Parathyroid adenoma (tissue), 2 donors: ENCODE data around the gene TENT4B.

Source experiments
- H2AFZ ChIP-seq: fragments of 300-600 bp; sonication (generic); one replicate; pipeline ENCODE4 v1.7.0; 2017; ENCODE audit warnings: antibody characterized with exemption, mild to moderate bottlenecking
- H3K27ac ChIP-seq: fragments of 300-600 bp; sonication (generic); one replicate; pipeline ENCODE4 v1.7.0; 2017
- H3K27me3 ChIP-seq: fragments of 300-600 bp; sonication (generic); one replicate; pipeline ENCODE4 v1.7.0; 2017; ENCODE audit warnings: low read length; ENCODE audit not compliant: control insufficient read depth, insufficient read depth
- H3K36me3 ChIP-seq: fragments of 300-600 bp; sonication (generic); one replicate; pipeline ENCODE4 v1.7.0; 2017; ENCODE audit warnings: low read length; ENCODE audit not compliant: control insufficient read depth, insufficient read depth
- H3K4me1 ChIP-seq: fragments of 300-600 bp; sonication (generic); one replicate; pipeline ENCODE4 v1.7.0; 2017; ENCODE audit warnings: control low read depth
- H3K4me2 ChIP-seq: fragments of 300-600 bp; sonication (generic); one replicate; pipeline ENCODE4 v1.7.0; 2017; ENCODE audit warnings: low read length
- H3K4me3 ChIP-seq: fragments of 300-600 bp; sonication (generic); one replicate; pipeline ENCODE4 v1.7.0; 2017; ENCODE audit warnings: low read depth, low read length
- H3K79me2 ChIP-seq: fragments of 300-600 bp; sonication (generic); one replicate; pipeline ENCODE4 v1.7.0; 2017; ENCODE audit warnings: control low read depth
- H3K9ac ChIP-seq: fragments of 300-600 bp; sonication (generic); one replicate; pipeline ENCODE4 v1.7.0; 2017; ENCODE audit warnings: mild to moderate bottlenecking
- H3K9me3 ChIP-seq: fragments of 300-600 bp; sonication (generic); one replicate; pipeline ENCODE4 v1.7.0; 2017; ENCODE audit warnings: low read length; ENCODE audit not compliant: control insufficient read depth
- CTCF ChIP-seq: fragments of 300-600 bp; sonication (generic); IDR thresholded peaks from one replicate; pipeline ENCODE4 v1.7.0; 2017; ENCODE audit warnings: antibody characterized with exemption, mild to moderate bottlenecking
- donor health status: primary hyperparathyroidism.

The TENT4B gene

GRCh38 chr16:50265716-50266336 lies 112.7 kb downstream of the TENT4B start:
- Histone ChIP-seq H3K79me2 (no peaks in the 10 kb centered on the region), H3K4me3 (no peak overlapping the region), H3K27ac (no peak overlapping the region), H3K9me3 (no peaks in the 10 kb centered on the region), H3K27me3 (no peaks in the 10 kb centered on the region), H3K4me2 (no peak overlapping the region), H3K4me1 (no peaks in the 10 kb centered on the region), H3K36me3 (no peaks in the 10 kb centered on the region), H3K9ac (no peak overlapping the region), H2AFZ (no peak overlapping the region)
- TF ChIP-seq CTCF: no peak

DNA sequence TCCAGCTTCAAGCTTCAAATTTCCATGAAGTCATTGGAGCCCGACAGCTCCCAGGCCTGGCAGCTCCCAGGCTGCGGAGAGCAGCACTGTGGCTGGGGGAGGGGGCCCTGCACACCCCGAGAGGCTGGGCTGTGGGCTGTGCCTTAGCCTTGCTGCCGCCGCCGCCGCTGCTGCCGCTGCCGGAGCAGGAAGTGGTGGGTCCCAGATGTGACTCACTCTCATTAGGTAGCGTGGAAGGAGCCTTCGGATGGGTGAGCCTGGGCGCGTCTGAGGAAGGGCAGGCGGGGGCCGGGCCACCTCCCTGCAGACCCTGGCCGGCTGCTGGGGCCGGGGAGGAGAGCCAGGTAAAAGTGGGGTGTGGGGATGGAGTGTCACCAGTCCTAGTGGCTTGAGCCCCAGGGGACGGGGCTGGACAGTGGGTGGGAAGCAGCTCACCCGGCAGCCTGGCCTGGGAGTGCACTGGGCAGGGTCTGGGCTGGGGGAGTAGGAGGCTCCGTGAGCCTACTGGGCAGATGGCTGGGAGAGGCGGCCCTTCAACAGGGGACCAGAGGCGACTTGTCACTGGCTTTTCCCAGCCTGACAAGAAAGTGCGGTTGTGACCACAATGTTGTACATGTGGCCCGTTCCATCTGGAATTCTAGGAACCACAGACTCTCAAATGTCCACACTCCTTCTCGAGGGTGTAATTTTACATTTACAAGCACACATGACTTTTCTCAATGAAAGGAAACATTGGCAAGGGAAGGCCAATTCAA lies 113.4 kb downstream of the TENT4B start, which contains the start of gene ADCY7:
TSS of gene ADCY7 (plus strand) at position 215 of the 755 bp plus-strand sequence. CDS start 21,629 bp downstream, outside the sequence.
- Histone ChIP-seq H3K4me3 (no peak within 1 kb of the TSS), H3K27ac (no peak within 1 kb of the TSS), H3K9ac (no peak within 1 kb of the TSS), H2AFZ (no peak within 1 kb of the TSS), H3K27me3 (no peaks in the 10 kb centered on the region), H3K9me3 (no peaks in the 10 kb centered on the region), H3K79me2 (no peaks in the 10 kb centered on the region), H3K4me2 (no peak within 1 kb of the TSS), H3K4me1 (no peaks in the 10 kb centered on the region), H3K36me3 (no peaks in the 10 kb centered on the region)
- no peak for TF ChIP-seq CTCF

GRCh38 chr16:50267151-50267631 lies 114.1 kb downstream of the TENT4B start:
- H3K36me3 ChIP-seq: no peaks in the 10 kb centered on the region
- H3K9ac ChIP-seq: no peak overlapping the region
- no peak overlapping the region for H3K4me3 ChIP-seq
- H3K9me3 ChIP-seq: no peaks in the 10 kb centered on the region
- no peak overlapping the region for H3K4me2 ChIP-seq
- H3K27me3 ChIP-seq: no peaks in the 10 kb centered on the region
- no peak for TF ChIP-seq CTCF
- no peak overlapping the region for H2AFZ ChIP-seq
- H3K4me1 ChIP-seq: no peaks in the 10 kb centered on the region
- no peak overlapping the region for H3K27ac ChIP-seq
- H3K79me2 ChIP-seq: no peaks in the 10 kb centered on the region

- TF ChIP-seq CTCF: no peak
- no peak overlapping the region for H3K4me2 ChIP-seq
Measured at GRCh38 chr16:50267651-50268050, 114.5 kb downstream of the TENT4B start.

More at GRCh38 chr16:50267651-50268050, 114.5 kb downstream of the TENT4B start:
- Histone ChIP-seq H3K27me3 (no peaks in the 10 kb centered on the region), H3K79me2 (no peaks in the 10 kb centered on the region), H3K4me3 (no peak overlapping the region), H3K9me3 (no peaks in the 10 kb centered on the region), H3K4me1 (no peaks in the 10 kb centered on the region), H3K27ac (no peak overlapping the region), H3K9ac (no peak overlapping the region), H3K36me3 (no peaks in the 10 kb centered on the region), H2AFZ (no peak overlapping the region)
